Smooth muscle cell (in vitro differentiated cells): ENCODE measurements around the gene TTC22. TPM values are rescaled to one million over a fixed set of nuclear protein-coding genes. Genes with fewer than 3 reads are reported as not detected.

Experiments
- DNase-seq: peaks from one replicate; lab custom pipeline; 2025; ENCODE audit not compliant: unreplicated experiment; lab: John Stamatoyannopoulos, UW
- H2AFZ ChIP-seq: fragments of 200-600 bp; sonication (generic); 2 replicates; pipeline ENCODE4 v1.6.0; 2016; ENCODE audit warnings: antibody characterized with exemption, low read depth, mild to moderate bottlenecking
- H3F3A ChIP-seq: fragments of 200-600 bp; sonication (generic); 2 replicates; pipeline ENCODE4 v1.6.0; 2017; ENCODE audit warnings: antibody characterized with exemption, low read depth
- H3K27ac ChIP-seq: fragments of 200-600 bp; sonication (generic); 2 replicates; pipeline ENCODE4 v1.5.1; 2016; ENCODE audit warnings: low read depth, mild to moderate bottlenecking
- H3K27me3 ChIP-seq: fragments of 200-600 bp; sonication (generic); 2 replicates; pipeline ENCODE4 v1.6.1; 2016; ENCODE audit warnings: low read depth, mild to moderate bottlenecking
- H3K36me3 ChIP-seq: fragments of 200-600 bp; sonication (generic); 2 replicates; pipeline ENCODE4 v1.5.1; 2016; ENCODE audit warnings: low read depth
- H3K4me1 ChIP-seq: fragments of 200-600 bp; sonication (generic); 2 replicates; pipeline ENCODE4 v1.5.1; 2016; ENCODE audit warnings: low read depth
- H3K4me2 ChIP-seq: fragments of 200-600 bp; sonication (generic); 2 replicates; pipeline ENCODE4 v1.6.0; 2016; ENCODE audit warnings: mild to moderate bottlenecking
- H3K4me3 ChIP-seq: fragments of 200-600 bp; sonication (generic); 2 replicates; pipeline ENCODE4 v1.5.1; 2016; ENCODE audit warnings: mild to moderate bottlenecking
- H3K79me2 ChIP-seq: fragments of 200-600 bp; sonication (generic); 2 replicates; pipeline ENCODE4 v1.6.0; 2016; ENCODE audit warnings: low read depth, mild to moderate bottlenecking
- H3K9ac ChIP-seq: fragments of 200-600 bp; sonication (generic); 2 replicates; pipeline ENCODE4 v1.6.0; 2016; ENCODE audit warnings: low read depth
- H3K9me3 ChIP-seq: fragments of 200-600 bp; sonication (generic); replicated peaks from 2 replicates; pipeline ENCODE4 v1.5.1; 2016; ENCODE audit warnings: low read depth
- H4K20me1 ChIP-seq: fragments of 200-600 bp; sonication (generic); 2 replicates; pipeline ENCODE4 v1.6.0; 2016; ENCODE audit warnings: low read depth
- CTCF ChIP-seq: fragments of 200-600 bp; sonication (generic); IDR thresholded peaks from 2 replicates; pipeline ENCODE4 v1.5.1; 2017; ENCODE audit warnings: borderline replicate concordance, mild to moderate bottlenecking, antibody characterized with exemption; ENCODE audit not compliant: insufficient read depth, poor library complexity, severe bottlenecking
- WGBS: methylation state at CpG from one replicate; pipeline ENCODE4 v1.1.7; 2016; ENCODE audit warnings: low lambda C conversion rate; 5-methylcytosine and 5-hydroxymethylcytosine counted together
- polyA plus RNA-seq: library from polyadenylated mRNA; unstranded; fragments of >200 nt; fragmentation: Nextera tagmentation; extraction: Ambion mirVana; gene quantifications from 2 replicates; pipeline ENCODE4 v1.2.1, GENCODE V29; 2016
- total RNA-seq: library from RNA; depleted of rRNA; stranded (reverse); fragments of >200 nt; gene quantifications from 2 replicates; pipeline ENCODE4 v1.2.3, GENCODE V29; 2014

TTC22 gene
- total and polyA plus RNA-seq, 2 experiments from 2014 or later = 0.50 to 1.3 TPM

GRCh38 chr1:54796902-54797301 is 4.2 kb downstream of the TTC22 start:
- no peak for DNase-seq
- no peaks in the 10 kb centered on the region for H3K4me1 ChIP-seq

GRCh38 chr1:54795841-54796468 is 5.2 kb downstream of the TTC22 start:
- Histone ChIP-seq H3K4me1 (no peaks in the 10 kb centered on the region), H3K9ac (no peak overlapping the region), H3K27me3 (peaks cover 18% of the 10 kb centered on the region), H4K20me1 (no peaks in the 10 kb centered on the region), H3K4me2 (no peak overlapping the region), H3K36me3 (no peaks in the 10 kb centered on the region), H3F3A (no peaks in the 10 kb centered on the region), H3K79me2 (no peaks in the 10 kb centered on the region), H3K9me3 (no peaks in the 10 kb centered on the region), H2AFZ (no peak overlapping the region), H3K27ac (no peak overlapping the region), H3K4me3 (no peak overlapping the region)
- no peak for TF ChIP-seq CTCF
- 93% methylated on average over 18 of the region's 18 CpGs for WGBS
- DNase-seq = no peak

More at GRCh38 chr1:54796902-54797301, 4.2 kb downstream of the TTC22 start:
- no peak for TF ChIP-seq CTCF
- H3K27me3 ChIP-seq = peaks cover 28% of the 10 kb centered on the region
- H3K36me3 ChIP-seq = no peaks in the 10 kb centered on the region
- 91% methylated on average over 2 of the region's 2 CpGs for WGBS
- H3K9me3 ChIP-seq = no peaks in the 10 kb centered on the region
- no peak overlapping the region for H3K27ac ChIP-seq
- no peak overlapping the region for H3K4me3 ChIP-seq
- H3F3A ChIP-seq = no peaks in the 10 kb centered on the region
- H3K79me2 ChIP-seq = no peaks in the 10 kb centered on the region
- H3K4me2 ChIP-seq = no peak overlapping the region
- no peak overlapping the region for H3K9ac ChIP-seq
- no peak overlapping the region for H2AFZ ChIP-seq
- H4K20me1 ChIP-seq = no peaks in the 10 kb centered on the region

- H3K9ac ChIP-seq = no peak overlapping the region
- H3K4me1 ChIP-seq = no peaks in the 10 kb centered on the region
- no peaks in the 10 kb centered on the region for H3K9me3 ChIP-seq
- H3K36me3 ChIP-seq = no peaks in the 10 kb centered on the region
- H3K79me2 ChIP-seq = no peaks in the 10 kb centered on the region
- TF ChIP-seq CTCF = no peak
- no peak for DNase-seq
- H4K20me1 ChIP-seq = no peaks in the 10 kb centered on the region
- WGBS = 74% methylated on average over 4 of the region's 4 CpGs
- peaks cover 12% of the 10 kb centered on the region for H3K27me3 ChIP-seq
- no peak overlapping the region for H2AFZ ChIP-seq
- H3K4me2 ChIP-seq = no peak overlapping the region
- H3K27ac ChIP-seq = no peak overlapping the region
- no peaks in the 10 kb centered on the region for H3F3A ChIP-seq
- no peak overlapping the region for H3K4me3 ChIP-seq
Observed at GRCh38 chr1:54795356-54795665, 5.8 kb downstream of the TTC22 start.
